HG03103 (cell line): Measurements from ENCODE around the gene MRNIP.

Source experiments
- ATAC-seq: cut with Tn5 transposase; IDR thresholded peaks from one replicate; pipeline ENCODE4 v1.9.1; 2021; ENCODE audit warnings: low read depth; ENCODE audit not compliant: unreplicated experiment

The MRNIP gene

GRCh38 chr5:179822444-179822990 is 36.1 kb downstream of the MRNIP start:
- ATAC-seq = no peak

DNA sequence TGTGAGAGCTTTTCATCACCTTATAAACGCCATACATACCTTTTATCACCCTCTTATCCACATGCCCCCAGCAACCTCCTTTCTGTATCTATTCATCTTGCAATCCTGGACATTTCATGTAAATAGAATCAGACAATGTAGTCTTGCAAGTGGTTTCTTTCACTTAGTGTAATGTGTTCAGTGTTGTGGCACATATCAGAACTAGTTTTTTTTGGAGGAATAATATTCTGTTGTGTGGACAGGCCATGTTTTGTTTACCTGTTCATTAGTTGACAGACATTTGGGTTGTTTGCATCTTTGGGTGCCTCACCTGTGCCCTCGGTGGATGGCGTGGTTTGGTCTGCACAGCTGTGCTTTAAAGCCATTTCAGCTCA is 36.6 kb downstream of the MRNIP start:
- no peak for ATAC-seq

GRCh38 chr5:179821298-179822058 is 37.1 kb downstream of the MRNIP start:
- ATAC-seq = peak; percentile 38

- peak; percentile 37 for ATAC-seq
Observed at GRCh38 chr5:179820483-179821297, 37.9 kb downstream of the MRNIP start, which contains the start of gene SQSTM1. Gene SQSTM1 (plus strand): TSS chr5:179820905. CDS start chr5:179820937, 32 bp downstream.

DNA sequence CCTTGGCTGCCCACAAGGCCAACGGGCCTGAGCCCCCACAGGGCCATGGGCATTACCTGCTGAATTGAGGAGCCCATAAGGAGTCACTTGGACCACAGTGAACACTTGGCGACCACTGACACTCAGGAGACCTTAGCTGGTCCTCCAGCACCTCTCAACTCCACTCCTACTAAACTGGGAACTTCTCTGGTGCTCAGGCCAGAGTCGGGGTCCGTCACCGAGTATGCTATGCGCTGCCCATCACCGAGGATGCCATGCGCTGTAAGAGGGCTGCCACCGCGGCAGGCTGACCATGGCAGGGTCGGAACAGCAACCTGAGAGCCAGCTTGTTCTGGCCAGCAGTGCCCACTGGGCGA is 38.5 kb downstream of the MRNIP start:
- no peak for ATAC-seq

DNA sequence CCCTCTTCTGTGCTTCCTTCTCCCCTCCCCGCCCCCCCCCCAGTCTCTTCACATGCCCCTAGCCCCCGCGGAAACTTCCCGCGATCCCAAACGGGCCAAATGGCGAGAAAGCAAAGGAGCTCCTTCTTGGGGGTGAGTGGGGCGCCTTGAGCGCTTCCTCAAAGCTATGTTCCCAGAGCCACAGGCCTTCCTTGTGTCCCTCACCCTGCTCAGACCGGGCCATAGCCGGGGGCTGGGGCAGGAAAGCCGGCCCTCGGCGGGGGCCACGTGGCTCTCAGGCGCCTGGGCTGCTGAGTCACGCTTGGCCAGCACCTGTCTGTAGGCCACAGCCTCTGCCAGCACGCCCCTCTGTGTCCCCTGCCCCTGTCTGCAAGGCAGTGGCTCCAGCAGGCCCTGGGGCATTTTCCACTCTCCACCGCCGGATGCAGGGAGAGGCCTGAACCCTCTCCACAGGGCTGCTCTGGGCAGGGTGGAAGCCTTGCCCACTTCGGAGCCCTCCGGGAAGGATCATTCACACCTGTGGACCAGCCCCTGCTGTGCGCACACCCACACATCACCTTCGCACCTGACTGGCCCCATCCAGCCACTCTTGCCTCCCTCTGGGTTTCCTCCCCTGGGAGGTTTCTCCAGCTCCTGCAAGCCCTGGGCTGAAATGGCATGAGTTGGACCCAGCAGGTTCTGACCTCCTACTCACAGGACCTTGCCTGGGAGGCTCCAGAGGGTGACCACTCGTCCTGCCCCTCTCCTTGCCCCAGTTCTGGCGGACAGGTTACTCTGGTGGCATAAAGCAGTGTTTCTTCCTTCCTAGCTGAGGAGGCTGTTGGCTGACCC is 39.1 kb downstream of the MRNIP start:
- ATAC-seq = no peak

- peak; percentile 55 for ATAC-seq
Observed at GRCh38 chr5:179818746-179819295, 39.8 kb downstream of the MRNIP start.

DNA sequence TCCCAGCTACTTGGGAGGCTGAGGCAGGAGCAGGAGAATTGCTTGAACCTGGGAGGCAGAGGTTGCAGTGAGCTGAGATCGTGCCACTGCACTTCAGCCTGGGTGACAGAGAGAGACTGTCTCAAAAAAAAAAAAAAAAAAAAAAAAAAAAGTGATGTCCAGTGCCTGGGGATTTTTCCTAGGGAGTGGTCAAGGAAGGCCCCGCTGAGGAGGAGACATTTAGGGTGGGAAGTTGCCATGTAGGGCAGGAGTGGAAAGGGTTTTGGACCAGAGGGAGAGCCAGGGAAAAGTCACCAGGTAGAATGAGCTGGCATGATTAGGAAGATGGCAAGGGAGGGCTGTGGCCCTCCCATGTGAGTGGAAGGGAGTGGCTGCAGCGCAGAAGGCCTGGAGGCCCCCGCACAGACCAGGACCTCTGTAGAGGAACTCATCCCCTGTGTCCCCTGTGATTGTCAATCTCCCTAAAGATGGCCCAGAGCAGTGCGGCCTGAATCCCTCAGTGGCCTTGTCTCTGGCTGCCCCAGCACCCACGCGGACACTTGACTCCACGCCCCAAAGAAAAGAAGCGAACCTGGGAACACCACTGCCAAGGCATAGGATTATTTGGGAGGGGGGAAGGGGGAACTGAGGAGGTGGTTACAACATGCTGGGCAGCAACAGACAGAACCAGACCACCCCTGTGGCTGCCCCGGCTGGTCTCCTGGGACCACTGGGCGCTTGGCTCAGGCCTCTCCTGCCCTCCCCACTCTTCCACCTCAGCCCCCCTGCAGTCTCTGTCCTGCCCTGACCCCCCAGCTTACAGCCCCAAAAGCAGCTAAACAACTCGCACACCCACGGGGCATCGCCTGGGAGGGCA is 40.5 kb downstream of the MRNIP start:
- no peak for ATAC-seq

DNA sequence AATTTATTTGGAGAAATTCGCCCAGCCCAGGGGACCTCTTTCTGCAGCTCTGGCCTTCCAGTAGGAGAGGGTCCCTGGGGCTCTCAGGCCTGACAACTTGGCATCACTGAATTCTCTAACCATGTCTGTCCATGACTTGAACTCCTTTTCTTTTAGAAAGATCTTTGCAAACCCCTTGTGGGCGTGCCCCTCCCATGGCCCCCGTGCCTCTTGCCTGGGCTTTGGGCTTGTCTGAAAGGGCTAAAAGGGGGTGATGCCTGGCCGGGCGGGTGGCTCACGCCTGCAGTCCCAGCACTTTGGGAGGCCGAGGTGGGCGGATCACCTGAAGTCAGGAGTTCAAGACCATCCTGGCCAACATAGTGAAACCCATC is 41.2 kb downstream of the MRNIP start:
- ATAC-seq = no peak

DNA sequence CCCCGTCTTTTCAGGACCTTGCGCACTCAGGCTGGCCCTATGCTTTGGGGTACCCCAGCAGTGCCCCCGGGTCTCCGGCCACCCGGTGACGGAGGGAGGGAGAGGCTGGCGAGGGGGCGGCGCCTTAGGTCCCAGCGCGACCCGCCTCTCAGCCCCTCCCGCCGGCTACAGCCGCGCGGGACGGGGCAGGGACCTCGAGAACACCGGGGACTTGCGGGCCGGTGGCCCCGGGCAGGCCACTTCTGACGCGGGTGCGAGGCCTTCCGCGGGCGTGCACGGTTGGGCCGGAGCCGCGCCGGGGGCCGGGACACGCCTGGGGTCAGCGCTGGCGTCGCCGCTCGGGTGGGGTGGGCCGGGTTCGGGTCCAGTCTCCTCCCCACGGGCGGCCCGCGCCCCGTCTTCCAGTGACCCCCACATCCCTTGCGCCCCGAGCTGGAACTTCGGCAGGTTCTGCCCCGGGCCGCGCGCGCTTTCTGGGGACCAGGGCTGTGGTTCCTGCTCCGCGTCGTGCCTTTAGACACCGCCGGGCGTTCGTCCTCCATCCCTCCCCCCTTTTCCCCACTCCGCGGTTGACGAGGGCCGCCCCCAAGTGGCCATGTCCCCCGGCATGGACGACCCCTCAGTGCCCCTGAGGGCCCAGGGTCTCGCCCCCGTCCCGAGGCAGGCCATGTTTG is 41.7 kb downstream of the MRNIP start:
- no peak for ATAC-seq

DNA sequence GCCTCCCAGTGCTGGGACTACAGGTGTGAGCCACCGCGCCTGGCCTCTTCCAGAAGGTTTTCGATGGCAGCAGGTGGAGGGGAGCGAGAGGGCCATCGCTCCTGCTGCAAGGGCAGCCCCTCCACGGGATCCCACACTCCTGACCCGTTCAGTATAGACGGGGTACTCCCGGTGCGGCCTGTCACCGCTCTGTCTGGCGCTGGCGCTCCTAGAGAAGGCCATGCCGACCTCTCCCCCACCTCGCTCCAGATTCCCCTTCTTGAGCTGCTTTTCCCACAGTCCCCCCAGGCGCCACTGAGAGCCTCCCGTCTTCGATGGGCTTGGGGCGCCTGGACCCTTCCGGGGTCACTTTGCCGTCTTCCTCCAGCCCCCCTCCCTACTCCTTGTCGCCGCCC is 42.2 kb downstream of the MRNIP start:
- no peak for ATAC-seq

DNA sequence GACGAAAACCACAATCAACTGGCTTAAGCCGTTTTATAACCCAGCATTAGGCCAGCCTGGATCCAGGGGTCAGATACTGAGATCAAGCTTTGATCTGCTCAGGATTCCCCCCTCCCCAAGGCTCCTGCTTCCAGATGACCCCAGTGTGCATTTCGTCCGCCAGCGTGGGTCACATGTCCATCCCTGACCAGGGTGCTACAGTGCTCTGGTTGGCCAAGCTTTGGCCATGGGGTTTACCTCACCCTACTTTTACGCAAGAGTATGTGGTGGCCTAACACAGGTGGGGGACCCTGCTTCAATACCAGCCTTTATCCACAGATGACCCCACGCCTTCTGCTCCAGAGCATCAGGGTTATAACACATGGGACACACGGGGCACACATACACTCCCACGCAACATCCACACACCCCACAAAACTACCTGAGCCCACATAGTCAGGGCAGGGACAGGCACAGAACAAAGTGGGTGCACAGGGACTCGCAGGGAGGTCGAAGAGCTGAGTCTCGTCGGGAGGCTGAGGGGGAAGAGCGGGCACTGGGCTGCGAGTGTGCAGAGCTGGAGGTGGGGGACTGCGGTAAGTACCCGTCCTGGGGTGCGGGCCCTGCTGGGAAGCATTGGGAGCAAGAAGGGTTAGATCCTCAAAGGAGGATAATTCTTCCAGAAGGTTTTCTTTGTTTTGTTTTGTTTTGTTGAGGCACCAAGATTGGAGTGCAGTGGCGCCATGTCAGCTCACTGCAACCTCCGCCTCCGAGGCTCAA is 42.9 kb downstream of the MRNIP start:
- no peak for ATAC-seq

DNA sequence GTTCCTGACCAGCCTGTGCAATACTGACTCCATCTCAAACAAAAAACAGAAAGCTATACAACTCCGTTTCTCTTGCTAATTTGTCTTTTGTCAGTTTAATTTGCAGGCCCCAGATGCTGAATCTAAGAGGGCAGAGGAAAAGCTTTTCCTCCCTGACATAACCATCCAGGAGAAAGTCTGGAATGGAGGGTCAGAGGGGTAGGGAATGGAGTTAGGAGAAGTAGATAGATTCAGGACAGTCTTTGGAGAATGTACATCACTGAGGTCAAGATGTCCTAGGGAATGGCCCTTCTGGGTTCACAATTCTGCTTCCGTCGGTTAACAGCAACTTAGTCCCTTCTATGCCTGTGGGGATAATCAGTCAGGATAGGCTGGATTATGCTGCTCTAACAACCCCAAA is 44.5 kb downstream of the MRNIP start:
- no peak for ATAC-seq

GRCh38 chr5:179812997-179813607 is 45.5 kb downstream of the MRNIP start:
- ATAC-seq = no peak

DNA sequence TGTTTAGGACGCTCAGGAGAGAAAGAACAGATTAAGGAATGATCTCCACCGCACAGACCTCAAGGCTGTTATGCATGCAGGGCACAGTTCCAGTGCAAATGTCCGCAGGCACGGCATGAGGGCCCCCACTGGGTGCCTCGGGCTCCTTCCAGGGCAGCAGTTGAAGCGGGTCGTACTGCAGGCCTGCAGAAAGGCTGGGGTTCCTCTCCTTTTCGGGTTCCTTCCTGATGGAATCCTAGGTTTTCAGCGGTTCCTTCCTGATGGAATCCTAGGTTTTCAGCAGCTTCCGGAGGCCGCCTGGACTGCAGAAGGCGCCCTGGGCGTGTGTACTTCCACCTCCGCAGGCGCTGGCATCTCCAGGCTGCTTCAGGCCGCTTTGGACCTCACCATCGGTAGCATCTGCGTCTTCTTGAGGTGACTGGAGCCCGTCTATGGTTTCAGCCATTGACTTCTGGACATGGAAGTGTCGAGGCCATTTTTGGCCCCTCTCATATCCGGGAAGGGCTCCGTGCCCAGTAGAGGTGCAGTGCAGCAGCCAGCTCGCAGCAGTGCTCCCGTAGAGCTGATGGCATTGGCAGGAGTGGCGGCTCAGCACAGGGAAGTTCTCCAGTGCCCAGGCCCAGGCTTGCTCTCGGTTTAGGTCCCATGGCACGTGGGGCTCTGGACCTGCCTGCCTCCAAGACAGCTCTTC is 46.3 kb downstream of the MRNIP start:
- ATAC-seq = no peak

- peak; percentile 53 for ATAC-seq
Observed at GRCh38 chr5:179806250-179807048, 52.2 kb downstream of the MRNIP start, which contains the start of gene MGAT4B. Gene MGAT4B (minus strand): TSS chr5:179806866. CDS start chr5:179806583, 283 bp downstream.
